GM19372 (cell line): ENCODE data around the gene CGB8.
"Not testable (repeated sequence)": the region's sequence is repeated elsewhere in the genome, so short reads cannot be mapped to it uniquely, and the experiment has no call there.

ENCODE experiments used
- ATAC-seq: cut with Tn5 transposase; IDR thresholded peaks from one replicate; pipeline ENCODE4 v1.9.1; 2021; ENCODE audit warnings: mild to moderate bottlenecking, low read depth, moderate library complexity; ENCODE audit not compliant: unreplicated experiment

Gene CGB8

DNA sequence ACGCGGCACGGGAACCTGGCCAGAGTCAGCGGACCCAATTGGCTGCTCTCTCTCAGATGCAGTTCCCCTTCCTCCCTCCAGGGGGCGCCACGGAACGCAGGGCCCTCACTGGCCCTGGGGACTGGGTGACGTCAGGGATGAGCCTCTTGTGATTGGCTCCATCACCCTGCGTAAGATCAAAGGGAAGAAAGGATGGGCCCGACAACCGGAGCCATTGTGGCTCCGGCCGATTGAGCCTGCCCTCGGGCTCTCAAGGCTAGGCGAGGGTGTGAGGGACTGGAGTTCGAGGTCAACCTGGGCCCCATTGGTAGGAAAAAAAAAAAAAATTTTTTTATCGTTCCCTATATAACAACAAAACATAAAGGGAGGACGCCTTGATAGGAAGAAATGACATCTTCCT is 12.1 kb downstream of the CGB8 start, which contains the start of gene CGB1:
Gene CGB1 (minus strand): TSS at position 81 of the 400 bp plus-strand sequence. CDS start 184 bp downstream, outside the sequence.
- ATAC-seq, result not testable (repeated sequence)

DNA sequence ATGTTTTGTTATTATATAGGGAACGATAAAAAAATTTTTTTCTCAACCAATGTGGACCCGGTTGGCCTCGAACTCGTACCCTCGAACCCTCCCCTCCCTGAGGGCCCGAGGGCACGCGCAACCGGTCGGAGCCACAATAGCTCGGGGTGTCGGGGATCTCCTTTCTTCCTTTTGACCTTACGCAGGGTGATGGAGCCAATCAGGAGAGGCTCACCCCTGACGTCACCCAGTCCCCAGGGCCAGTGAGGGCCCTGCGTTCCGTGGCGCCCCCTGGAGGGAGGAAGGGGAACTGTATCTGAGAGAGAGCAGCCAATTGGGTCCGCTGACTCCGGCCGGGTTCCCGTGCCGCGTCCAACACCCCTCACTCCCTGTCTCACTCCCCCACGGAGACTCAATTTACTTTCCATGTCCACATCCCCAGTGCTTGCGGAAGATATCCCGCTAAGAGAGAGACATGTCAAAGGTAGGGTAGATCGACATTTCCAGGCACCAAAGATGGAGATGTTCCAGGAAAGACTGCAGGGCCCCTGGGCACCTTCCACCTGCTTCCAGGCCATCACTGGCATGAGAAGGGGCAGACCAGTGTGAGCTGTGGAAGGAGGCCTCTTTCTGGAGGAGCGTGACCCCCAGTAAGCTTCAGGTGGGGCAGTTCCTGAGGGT is 17.1 kb downstream of the CGB8 start, which contains the start of gene CGB2:
Gene CGB2 (plus strand): TSS at position 249 of the 660 bp plus-strand sequence. CDS start 206 bp downstream, at position 455.
- ATAC-seq, result not testable (repeated sequence)

DNA sequence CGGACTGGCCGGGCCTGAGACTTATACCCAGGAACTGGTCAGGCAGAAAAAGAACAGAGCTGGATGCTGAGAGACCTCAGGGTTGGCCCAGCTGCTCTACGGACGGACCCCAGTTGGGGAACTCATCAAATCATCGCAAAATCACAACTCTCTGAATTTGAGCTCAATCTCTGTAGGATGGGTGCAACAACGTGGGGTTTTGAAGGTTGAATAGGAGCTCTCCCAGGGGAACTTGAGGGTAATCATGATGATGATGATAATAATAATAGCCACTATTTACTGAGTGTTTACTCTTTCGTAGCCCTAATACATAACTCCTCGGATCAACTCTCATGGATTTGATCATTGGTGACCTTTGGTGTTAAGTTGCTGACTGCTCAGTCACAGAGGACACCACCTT is 18.6 kb downstream of the CGB8 start:
- not testable (repeated sequence) for ATAC-seq

DNA sequence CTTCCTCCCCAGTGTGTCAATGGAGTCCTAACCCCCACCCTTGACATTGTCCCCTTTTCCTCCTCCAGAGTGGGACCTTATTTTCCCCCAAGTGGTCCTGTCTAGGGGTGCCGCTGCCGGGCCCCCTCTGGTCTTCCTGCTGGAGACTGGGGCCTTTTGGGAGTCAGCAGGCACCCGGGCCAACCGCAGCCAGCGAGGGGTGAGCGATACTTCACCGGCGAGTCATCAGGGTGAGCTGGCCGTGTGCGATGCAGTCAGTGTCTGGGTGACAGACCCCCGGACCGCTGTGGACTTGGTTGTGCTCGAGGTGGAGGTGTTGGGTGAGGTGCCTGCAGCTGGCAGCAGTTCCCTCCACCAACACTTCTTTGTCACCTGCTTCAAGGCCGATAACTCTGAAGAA is 19.2 kb downstream of the CGB8 start:
- ATAC-seq, result not testable (repeated sequence)

DNA sequence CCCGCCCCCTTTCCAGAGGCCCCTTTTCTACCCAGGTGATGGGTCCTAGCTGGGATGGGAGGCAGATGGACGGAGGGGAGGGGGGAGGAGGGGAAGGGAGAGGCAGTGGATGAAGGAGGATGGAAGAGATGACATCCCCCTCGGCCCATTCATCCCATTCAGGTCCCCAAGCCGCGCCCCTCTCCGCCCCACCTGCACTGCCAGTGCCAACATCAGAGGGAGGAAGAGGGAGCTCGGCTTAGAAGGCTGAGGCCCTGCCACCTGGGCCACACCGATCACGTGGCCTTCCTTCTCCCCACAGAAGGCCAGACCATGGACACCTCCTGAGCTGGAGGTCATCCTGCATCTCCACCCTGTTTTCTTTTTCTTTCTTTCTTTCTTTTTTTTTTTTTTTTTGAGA is 20.2 kb downstream of the CGB8 start:
- not testable (repeated sequence) for ATAC-seq

DNA sequence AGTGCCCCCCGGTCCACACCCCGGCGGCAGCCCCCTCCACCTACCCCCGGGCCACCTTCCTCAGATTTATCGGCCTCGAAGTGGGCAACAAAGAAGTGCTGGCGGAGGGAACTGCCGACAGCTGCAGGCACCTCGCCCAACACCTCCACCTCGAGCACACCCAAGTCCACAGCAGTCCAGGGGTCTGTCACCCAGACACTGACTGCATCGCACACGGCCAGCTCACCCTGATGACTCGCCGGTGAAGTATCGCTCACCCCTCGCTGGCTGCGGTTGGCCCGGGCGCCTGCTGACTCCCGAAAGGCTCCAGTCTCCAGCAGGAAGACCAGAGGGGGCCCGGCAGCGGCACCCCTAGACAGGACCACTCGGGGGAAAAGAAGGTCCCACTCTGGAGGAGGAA is 23.3 kb downstream of the CGB8 start:
- not testable (repeated sequence) for ATAC-seq

DNA sequence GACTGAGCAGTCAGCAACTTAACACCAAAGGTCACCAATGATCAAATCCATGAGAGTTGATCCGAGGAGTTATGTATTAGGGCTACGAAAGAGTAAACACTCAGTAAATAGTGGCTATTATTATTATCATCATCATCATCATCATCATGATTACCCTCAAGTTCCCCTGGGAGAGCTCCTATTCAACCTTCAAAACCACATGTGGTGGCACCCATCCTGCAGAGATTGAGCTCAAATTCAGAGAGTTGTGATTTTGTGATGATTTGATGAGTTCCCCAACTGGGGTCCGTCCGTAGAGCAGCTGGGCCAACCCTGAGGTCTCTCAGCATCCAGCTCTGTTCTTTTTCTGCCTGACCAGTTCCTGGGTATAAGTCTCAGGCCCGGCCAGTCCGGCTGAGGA is 23.8 kb downstream of the CGB8 start:
- not testable (repeated sequence) for ATAC-seq

DNA sequence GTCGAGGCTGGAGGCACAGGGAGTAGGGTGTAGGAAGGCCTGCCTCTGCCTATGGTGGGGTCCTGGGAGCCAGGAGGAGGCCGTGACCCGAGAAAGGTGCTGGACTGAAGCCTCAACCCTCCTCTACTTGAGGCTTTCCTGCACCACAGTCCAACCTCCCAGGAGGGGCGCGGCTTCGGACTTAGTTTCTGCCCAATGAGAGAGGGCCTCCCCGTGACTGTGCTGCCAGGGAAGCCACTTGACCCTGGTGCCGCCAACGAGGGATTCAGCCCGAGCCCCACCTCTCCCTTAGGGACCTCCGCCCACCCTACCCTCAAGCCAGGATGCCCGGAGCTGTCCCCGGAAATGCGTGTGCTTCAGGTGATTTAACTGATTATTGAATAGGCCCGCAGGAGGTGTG is 24.7 kb downstream of the CGB8 start, which contains the start of gene CGB3:
Gene CGB3 (minus strand): TSS at position 101 of the 400 bp plus-strand sequence. CDS start 362 bp downstream, outside the sequence.
- not testable (repeated sequence) for ATAC-seq

DNA sequence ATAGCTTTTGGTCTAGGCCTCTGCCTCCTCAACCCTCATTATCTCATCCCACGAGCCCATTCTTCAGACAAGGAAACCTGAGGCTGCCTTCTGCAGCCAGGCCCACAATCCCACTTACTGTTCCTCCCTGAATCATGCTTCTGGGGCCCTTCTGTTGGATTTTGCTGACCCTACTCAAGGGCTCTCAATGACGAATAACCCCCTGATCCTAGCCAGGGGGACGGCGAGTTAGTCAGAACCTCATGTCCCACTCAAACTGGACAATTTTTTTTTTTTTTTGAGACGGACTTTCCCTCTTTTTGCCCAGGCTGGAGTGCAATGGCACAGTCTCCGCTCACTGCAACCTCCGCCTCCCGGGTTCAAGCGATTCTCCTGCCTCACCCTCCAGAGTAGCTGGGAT is 26.8 kb downstream of the CGB8 start:
- no peak for ATAC-seq

DNA sequence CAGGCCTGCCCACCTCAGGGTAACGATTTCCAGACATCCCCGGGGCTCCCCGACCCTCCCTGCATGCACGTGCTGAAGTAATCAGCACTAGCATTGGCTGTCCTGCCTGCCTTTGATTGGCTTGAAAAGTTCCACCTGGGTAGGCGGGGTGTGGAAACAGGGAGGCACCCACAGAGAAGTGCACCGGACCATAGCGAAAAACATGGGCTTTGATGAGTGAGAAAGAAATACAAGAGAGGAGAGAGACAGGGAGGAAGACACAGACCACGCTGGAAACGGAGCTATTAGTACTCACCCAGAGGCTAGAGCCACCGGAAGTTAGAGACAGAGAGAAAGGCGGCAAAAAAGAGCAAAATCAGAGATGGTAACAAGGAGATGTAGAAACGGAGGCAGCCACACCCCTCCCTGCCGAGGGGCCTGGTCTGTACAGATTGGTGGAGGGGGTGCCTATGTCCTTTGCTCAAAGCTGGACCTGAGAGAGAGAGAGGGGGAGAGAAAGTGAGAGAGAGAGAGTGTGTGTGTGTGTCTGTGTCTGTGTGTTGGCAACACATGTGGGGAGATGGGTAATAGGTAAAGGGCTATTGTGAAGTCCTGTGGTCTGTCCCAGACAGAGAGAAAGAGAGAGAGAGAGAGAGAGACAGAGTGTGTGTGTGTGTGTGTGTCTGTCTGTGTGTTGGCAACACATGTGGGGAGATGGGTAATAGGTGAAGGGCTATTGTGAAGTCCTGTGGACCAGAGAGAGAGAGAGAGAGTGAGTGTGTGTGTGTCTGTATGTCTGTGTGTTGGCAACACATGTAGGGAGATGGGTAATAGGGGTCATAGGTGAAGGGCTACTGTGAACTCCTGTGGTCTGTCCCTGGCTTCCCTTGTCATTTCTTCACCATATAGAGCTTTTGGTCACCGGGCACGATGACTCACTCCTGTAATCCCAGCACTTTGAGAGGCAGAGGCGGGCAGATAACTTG is 27.7 kb downstream of the CGB8 start:
- no peak for ATAC-seq

DNA sequence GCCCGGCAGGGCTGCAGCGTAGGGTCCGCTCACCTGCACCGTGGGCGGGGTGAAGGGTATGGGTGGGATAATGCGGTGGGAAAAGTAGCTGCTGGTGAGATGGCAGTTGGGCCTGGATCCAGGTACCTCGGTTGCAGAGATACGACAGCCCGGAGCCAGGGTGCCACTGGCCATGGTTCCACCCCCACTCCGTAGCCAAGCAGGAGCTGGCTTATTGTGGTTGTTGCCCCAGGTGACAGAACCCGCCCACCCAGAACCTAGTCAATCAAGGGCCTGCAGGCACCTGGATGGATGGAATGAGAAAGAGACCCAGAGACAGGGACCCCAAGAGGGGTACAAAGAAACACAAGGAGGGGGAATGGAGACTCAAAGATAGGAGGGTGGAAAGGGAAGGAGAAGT is 28.6 kb downstream of the CGB8 start:
- no peak for ATAC-seq

DNA sequence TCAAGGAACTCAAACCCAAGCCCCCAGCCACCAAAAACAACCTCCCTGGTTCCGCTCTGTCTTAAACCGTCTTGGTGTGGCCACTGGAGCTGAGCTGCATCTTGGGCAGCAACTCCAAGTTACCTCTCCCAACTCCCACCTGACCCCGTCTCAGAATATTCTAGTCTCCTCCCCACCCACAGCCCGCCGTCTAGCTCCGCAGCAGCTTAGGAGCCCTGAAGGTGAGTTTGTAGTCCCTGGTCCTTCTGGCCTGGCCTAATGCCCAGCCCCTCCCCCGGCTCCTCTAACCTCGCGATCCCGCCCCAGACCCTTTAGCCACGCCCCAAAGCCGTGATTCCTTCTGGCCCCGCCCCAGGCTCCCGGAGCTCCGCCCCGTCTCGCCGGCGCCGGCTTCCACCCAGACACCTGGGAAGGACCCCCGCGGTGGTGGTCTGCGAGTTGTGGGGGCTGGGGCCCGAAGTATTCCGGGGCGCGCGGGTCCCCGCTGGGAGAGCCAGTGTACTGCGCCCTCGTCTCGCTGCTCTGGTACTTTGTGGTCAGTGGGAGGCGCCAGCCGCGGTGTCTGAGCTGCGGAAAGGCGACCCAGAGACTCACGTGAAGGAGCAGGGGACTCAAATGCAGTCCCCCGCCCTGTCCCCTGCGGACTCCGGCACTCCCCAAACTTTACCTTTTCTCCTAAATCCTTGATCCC is 29.5 kb downstream of the CGB8 start:
- ATAC-seq, result no peak

DNA sequence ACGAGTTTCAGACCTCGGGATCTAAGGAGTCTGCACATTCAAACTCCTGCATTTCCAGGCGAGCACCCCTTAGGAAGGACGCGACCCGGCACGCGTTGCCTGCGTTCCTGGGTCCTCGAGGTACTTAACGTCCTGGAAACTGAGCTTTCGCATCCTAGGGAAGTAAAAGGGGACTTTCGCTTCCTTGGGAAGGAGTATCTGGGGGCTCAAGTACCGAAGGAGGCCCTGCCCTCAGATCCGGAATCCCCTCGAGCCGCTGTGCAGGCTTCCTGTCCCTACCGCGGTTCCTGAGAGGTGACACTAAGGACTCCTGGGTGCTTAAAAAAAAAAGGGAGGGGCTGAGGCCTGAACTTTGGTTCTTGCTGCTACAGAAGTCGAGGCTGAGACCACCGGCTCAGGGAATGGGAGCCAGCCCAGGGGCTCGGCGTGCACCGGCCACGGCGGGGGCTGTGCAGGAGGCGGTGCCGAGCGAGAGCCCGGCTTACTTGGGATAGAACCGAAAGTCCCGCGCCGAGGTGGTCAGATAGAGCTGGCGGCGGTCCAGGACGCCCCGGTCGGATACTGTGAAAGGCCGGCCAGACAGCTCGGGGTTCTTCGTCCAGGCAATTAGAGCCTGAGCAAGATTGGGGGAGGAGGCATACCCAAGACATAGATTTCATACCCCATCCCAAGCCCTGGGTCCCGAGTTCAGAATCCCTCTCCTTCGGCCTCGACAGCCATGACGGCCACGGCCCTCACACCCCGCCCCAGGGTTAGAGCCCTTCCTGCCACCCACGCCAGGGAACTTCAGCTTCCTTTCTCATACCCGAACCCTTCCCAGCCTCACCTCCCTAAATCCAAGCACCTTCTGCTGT is 30.3 kb downstream of the CGB8 start:
- ATAC-seq, result not testable (repeated sequence)

DNA sequence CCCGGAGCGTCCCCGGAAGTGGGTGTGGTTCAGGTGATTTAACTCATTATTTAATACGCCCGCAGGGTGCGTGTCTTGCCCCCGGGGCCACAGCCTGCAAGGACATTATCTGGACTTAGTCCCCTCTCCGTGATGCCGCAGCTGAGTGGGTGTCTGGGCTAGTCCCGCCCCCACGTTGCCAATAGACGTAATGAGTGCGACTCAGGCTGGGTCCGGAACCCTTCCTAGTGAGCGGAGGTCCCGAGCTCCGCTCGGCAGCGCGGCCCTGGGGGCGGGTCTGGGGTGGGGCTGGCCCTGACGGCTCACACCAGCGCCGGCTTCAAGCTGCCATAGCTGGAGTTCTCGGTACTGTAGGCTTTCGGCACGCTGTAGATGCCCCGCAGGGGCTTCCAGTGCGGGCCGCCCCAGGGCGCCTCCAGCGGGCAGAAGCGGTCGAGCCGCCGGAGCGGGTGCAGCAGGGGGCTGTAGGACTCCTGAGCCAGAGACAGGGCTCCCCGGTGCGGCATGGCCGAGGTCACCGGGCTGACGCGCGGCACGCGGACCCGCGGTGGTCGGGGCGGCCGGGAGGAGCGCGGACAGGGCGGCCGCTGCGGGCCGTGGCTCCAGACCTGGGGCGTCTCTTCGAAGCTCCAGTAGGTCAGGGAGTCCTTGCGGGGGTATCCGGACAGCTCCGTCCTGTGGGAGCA is 31.1 kb downstream of the CGB8 start:
- ATAC-seq, result no peak

DNA sequence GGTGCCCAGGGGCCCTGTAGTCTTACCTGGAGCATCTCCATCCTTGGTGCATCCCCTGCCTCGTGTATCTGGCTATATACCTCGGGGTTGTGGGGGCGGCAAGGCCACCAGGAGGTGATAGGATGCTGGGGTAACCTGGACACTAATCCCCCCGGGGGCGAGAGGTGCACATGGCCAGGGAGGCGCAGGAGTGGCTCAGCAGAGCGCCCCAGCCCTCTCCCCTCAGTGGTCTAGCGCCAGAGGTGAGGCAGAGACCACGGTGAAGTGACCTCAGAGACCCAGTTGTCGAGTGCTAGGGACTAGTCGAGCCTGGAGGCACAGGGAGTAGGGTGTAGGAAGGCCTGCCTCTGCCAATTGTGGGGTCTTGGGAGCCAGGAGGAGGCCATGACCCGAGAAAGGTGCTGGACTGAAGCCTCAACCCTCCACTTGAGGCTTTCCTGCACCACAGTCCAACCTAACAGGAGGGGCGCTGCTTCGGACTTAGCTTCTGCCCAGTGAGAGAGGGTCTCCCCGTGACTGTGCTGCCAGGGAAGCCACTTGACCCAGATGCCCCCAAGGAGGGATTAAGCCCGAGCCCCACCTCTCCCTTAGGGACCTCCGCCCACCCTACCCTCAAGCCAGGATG is 31.8 kb downstream of the CGB8 start, which contains the start of gene LHB:
Gene LHB (minus strand): TSS at position 51 of the 625 bp plus-strand sequence. CDS start 10 bp downstream, at position 41.
- no peak for ATAC-seq

DNA sequence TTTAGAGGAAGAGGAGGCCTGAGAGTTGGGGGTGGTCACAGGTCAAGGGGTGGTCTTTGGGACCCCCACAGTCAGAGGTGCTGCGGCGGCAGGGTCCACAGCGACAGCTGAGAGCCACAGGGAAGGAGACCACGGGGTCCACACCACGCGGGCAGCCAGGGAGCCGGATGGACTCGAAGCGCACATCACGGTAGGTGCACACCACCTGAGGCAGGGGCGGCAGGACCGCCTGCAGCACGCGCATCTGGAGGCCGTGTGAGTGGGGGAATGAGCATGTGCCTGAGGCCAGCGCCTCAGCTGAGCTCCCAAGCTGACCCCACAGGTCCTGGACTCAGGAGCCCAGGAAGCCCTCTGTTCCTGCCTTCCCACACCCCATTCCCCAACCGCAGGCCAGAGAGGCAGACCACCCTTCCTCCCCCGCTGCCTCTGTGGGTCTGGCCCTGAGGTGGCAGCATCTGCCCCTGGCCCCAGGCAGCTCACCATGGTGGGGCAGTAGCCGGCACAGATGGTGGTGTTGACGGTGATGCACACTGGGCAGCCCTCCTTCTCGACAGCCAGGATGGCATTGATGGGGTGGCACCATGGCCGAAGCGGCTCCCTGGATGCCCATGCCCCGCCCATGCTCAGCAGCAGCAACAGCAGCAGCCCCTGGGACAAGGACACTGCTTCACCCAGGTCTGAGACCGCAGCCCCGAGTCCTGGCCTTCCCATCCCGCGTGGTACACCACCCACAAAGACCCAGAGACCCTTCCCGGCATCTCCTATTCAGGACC is 32.7 kb downstream of the CGB8 start:
- ATAC-seq, result no peak

DNA sequence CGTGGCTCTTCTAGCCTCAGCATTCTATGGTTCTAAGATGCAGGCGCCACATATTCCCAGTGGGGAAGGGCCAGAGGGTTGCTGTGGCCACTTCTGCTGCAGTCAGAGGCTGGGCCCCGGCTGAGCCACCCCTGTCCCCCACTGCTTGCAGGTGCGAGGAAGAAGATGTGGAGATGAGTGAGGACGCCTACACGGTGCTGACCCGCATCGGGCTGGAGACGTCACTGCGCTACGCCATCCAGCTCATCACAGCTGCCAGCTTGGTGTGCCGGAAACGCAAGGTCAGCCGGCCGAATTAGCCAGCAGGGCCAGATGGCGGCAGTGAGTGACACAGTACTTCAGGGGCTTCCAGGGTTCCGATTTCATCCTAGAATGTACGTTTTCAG is 34.0 kb downstream of the CGB8 start:
- ATAC-seq, result no peak
